ENCODE measurements around the gene ATF6B. TPM values are rescaled to one million over a fixed set of nuclear protein-coding genes. Genes with fewer than 3 reads are reported as not detected.
"Not testable (repeated sequence)": the region's sequence is repeated elsewhere in the genome, so short reads cannot be mapped to it uniquely, and the experiment has no call there.

The ATF6B gene
- total and polyA plus RNA-seq, 3 experiments from 2014 or later = 20.7 to 74.4 (median 72.5) TPM

- no peak overlapping the region for H3K27ac ChIP-seq (ENCODE audit: low read depth, low read length)
- no peak overlapping the region for H3K4me3 Mint-ChIP-seq
- H3K4me1 ChIP-seq (ENCODE audit: insufficient read depth, low read length) = no peaks in the 10 kb centered on the region
- ChIA-PET POLR2A (interaction anchor here (0.6 to 0.7 kb wide), 2 partner anchors 75 to 80 kb away, joined by 3 to 5 read pairs; no protein-coding TSS in a partner anchor), CTCF (interaction anchor here (0.6 kb wide), 1 partner anchor 524 kb away, joined by 3 read pairs; the partner anchor contains the start of gene ATP6V1G2)
- H3K9me3 Mint-ChIP-seq = no peaks in the 10 kb centered on the region
- peak overlapping the region in 2 of 8 donors; percentile 72 to 85 for H3K27ac Mint-ChIP-seq
- no peaks in the 10 kb centered on the region for H3K9me3 ChIP-seq (ENCODE audit: low read length)
- no peak for DNase-seq
- H3K27me3 Mint-ChIP-seq = peaks cover 8 to 15% of the 10 kb centered on the region in 2 donors
- no peaks in the 10 kb centered on the region for H3K36me3 Mint-ChIP-seq
- H3K4me3 ChIP-seq (ENCODE audit: low read length) = no peak overlapping the region
- no peaks in the 10 kb centered on the region for H3K36me3 ChIP-seq (ENCODE audit: insufficient read depth, low read length)
- no peaks in the 10 kb centered on the region for H3K27me3 ChIP-seq (ENCODE audit: insufficient read depth, low read length, poor library complexity, severe bottlenecking)
- H3K4me1 Mint-ChIP-seq = no peaks in the 10 kb centered on the region
These were observed 57.1 kb downstream of the ATF6B start for GRCh38 chr6:32070814-32071543.

GRCh38 chr6:32069878-32070515 lies 58.0 kb downstream of the ATF6B start:
- H3K27me3 Mint-ChIP-seq = peaks cover 6 to 9% of the 10 kb centered on the region in 2 donors
- Histone ChIP-seq H3K27ac (ENCODE audit: low read depth, low read length) (no peak overlapping the region), H3K9me3 (ENCODE audit: low read length) (no peaks in the 10 kb centered on the region), H3K36me3 (ENCODE audit: insufficient read depth, low read length) (no peaks in the 10 kb centered on the region), H3K4me3 (ENCODE audit: low read length) (no peak overlapping the region), H3K4me1 (ENCODE audit: insufficient read depth, low read length) (no peaks in the 10 kb centered on the region), H3K27me3 (ENCODE audit: insufficient read depth, low read length, poor library complexity, severe bottlenecking) (no peaks in the 10 kb centered on the region)
- DNase-seq = no peak
- H3K27ac Mint-ChIP-seq = no peak overlapping the region
- ChIA-PET CTCF (no interaction called here), POLR2A (no interaction called here)
- H3K9me3 Mint-ChIP-seq = no peaks in the 10 kb centered on the region
- no peak overlapping the region for H3K4me3 Mint-ChIP-seq
- H3K4me1 Mint-ChIP-seq = no peaks in the 10 kb centered on the region
- H3K36me3 Mint-ChIP-seq = no peaks in the 10 kb centered on the region

- Mint-ChIP-seq H3K9me3 (no peaks in the 10 kb centered on the region), H3K27ac (no peak overlapping the region), H3K4me3 (no peak overlapping the region), H3K4me1 (no peaks in the 10 kb centered on the region), H3K36me3 (no peaks in the 10 kb centered on the region), H3K27me3 (peaks cover 6 to 7% of the 10 kb centered on the region in 2 donors)
- Histone ChIP-seq H3K27me3 (ENCODE audit: insufficient read depth, low read length, poor library complexity, severe bottlenecking) (no peaks in the 10 kb centered on the region), H3K27ac (ENCODE audit: low read depth, low read length) (no peak overlapping the region), H3K4me1 (ENCODE audit: insufficient read depth, low read length) (no peaks in the 10 kb centered on the region), H3K4me3 (ENCODE audit: low read length) (no peak overlapping the region), H3K9me3 (ENCODE audit: low read length) (no peaks in the 10 kb centered on the region), H3K36me3 (ENCODE audit: insufficient read depth, low read length) (no peaks in the 10 kb centered on the region)
- DNase-seq = no peak
- POLR2A ChIA-PET = no interaction called here
- CTCF ChIA-PET = no interaction called here
These were observed 58.6 kb downstream of the ATF6B start for GRCh38 chr6:32069460-32069859.

- Mint-ChIP-seq H3K27ac (peak overlapping the region in 2 of 8 donors; percentile 3 to 21), H3K36me3 (no peaks in the 10 kb centered on the region), H3K4me1 (no peaks in the 10 kb centered on the region), H3K27me3 (peaks cover 6 to 7% of the 10 kb centered on the region in 2 donors), H3K9me3 (no peaks in the 10 kb centered on the region), H3K4me3 (no peak overlapping the region)
- Histone ChIP-seq H3K27ac (ENCODE audit: low read depth, low read length) (no peak overlapping the region), H3K9me3 (ENCODE audit: low read length) (no peaks in the 10 kb centered on the region), H3K4me3 (ENCODE audit: low read length) (no peak overlapping the region), H3K27me3 (ENCODE audit: insufficient read depth, low read length, poor library complexity, severe bottlenecking) (no peaks in the 10 kb centered on the region), H3K4me1 (ENCODE audit: insufficient read depth, low read length) (no peaks in the 10 kb centered on the region), H3K36me3 (ENCODE audit: insufficient read depth, low read length) (no peaks in the 10 kb centered on the region)
- DNase-seq = no peak
- POLR2A ChIA-PET = no interaction called here
- CTCF ChIA-PET = no interaction called here
These were observed 59.2 kb downstream of the ATF6B start for GRCh38 chr6:32068867-32069266.

- H3K27ac Mint-ChIP-seq = peak overlapping the region in 1 of 8 donors; percentile 21
- H3K27ac ChIP-seq (ENCODE audit: low read depth, low read length); H3K36me3 ChIP-seq (ENCODE audit: insufficient read depth, low read length); CTCF ChIA-PET; H3K4me3 Mint-ChIP-seq; H3K27me3 Mint-ChIP-seq; H3K9me3 Mint-ChIP-seq; H3K4me1 Mint-ChIP-seq; H3K27me3 ChIP-seq (ENCODE audit: insufficient read depth, low read length, poor library complexity, severe bottlenecking); DNase-seq; H3K4me1 ChIP-seq (ENCODE audit: insufficient read depth, low read length); H3K36me3 Mint-ChIP-seq; POLR2A ChIA-PET; H3K9me3 ChIP-seq (ENCODE audit: low read length); H3K4me3 ChIP-seq (ENCODE audit: low read length): not testable (repeated sequence)
These were observed 59.7 kb downstream of the ATF6B start for GRCh38 chr6:32068315-32068714.

- H3K4me3 ChIP-seq (ENCODE audit: low read length); CTCF ChIA-PET; H3K27me3 ChIP-seq (ENCODE audit: insufficient read depth, low read length, poor library complexity, severe bottlenecking); POLR2A ChIA-PET; H3K27me3 Mint-ChIP-seq; H3K4me3 Mint-ChIP-seq; H3K9me3 ChIP-seq (ENCODE audit: low read length); H3K36me3 Mint-ChIP-seq; H3K27ac Mint-ChIP-seq; H3K4me1 ChIP-seq (ENCODE audit: insufficient read depth, low read length); H3K9me3 Mint-ChIP-seq; H3K36me3 ChIP-seq (ENCODE audit: insufficient read depth, low read length); H3K4me1 Mint-ChIP-seq; DNase-seq; H3K27ac ChIP-seq (ENCODE audit: low read depth, low read length): not testable (repeated sequence)
These were observed 60.5 kb downstream of the ATF6B start for GRCh38 chr6:32067521-32067920.

Other genes starting within 250 kb of the ATF6B start
- gene SLC44A4, start 249.2 kb downstream of the ATF6B start, total RNA-seq = not detected
- not detected for gene SLC44A4, start 249.2 kb downstream of the ATF6B start, polyA plus RNA-seq
- gene EHMT2, start 230.5 kb downstream of the ATF6B start, total RNA-seq = 10 to 100 TPM; 71.6 to 72.4 TPM
- gene EHMT2, start 230.5 kb downstream of the ATF6B start, polyA plus RNA-seq = 51.6 TPM
- 1 to 10 TPM; 3.5 to 4.3 TPM for gene ZBTB12, start 226.2 kb downstream of the ATF6B start, total RNA-seq
- gene ZBTB12, start 226.2 kb downstream of the ATF6B start, polyA plus RNA-seq = not detected
- under 1 TPM; 0.70 to 0.73 TPM for gene C2, start 200.5 kb downstream of the ATF6B start, total RNA-seq
- gene C2, start 200.5 kb downstream of the ATF6B start, polyA plus RNA-seq = not detected
- under 1 TPM; 0.31 to 0.40 TPM for gene CFB, start 182.2 kb downstream of the ATF6B start, total RNA-seq
- 0.83 TPM for gene CFB, start 182.2 kb downstream of the ATF6B start, polyA plus RNA-seq
- gene NELFE, start 169.3 kb downstream of the ATF6B start, total RNA-seq = 10 to 100 TPM; 86.1 to 90.6 TPM
- gene NELFE, start 169.3 kb downstream of the ATF6B start, polyA plus RNA-seq = 79.6 TPM
- 100 to 1,000 TPM; 110 to 114 TPM for gene SKIC2, start 169.1 kb downstream of the ATF6B start, total RNA-seq
- 21.1 TPM for gene SKIC2, start 169.1 kb downstream of the ATF6B start, polyA plus RNA-seq
- gene DXO, start 156.1 kb downstream of the ATF6B start, total RNA-seq = 10 to 100 TPM; 13.8 to 15.8 TPM
- gene DXO, start 156.1 kb downstream of the ATF6B start, polyA plus RNA-seq = 16.8 TPM
- 1 to 10 TPM; 3.3 to 3.4 TPM for gene C4A, start 146.2 kb downstream of the ATF6B start, total RNA-seq
- gene C4A, start 146.2 kb downstream of the ATF6B start, polyA plus RNA-seq = 0.40 TPM
- gene C4B, start 113.5 kb downstream of the ATF6B start, total RNA-seq = 1 to 10 TPM; 2.2 to 3.7 TPM
- gene C4B, start 113.5 kb downstream of the ATF6B start, polyA plus RNA-seq = 0.70 TPM
- under 1 TPM; 0.37 to 0.40 TPM for gene CYP21A2, start 89.8 kb downstream of the ATF6B start, total RNA-seq
- not detected for gene CYP21A2, start 89.8 kb downstream of the ATF6B start, polyA plus RNA-seq
- 1 to 10 TPM; 2.5 to 4.9 TPM for gene TNXB, start 18.9 kb downstream of the ATF6B start, total RNA-seq
- not detected for gene TNXB, start 18.9 kb downstream of the ATF6B start, polyA plus RNA-seq
- 1 to 10 TPM; 6.8 to 8.1 TPM for gene FKBPL, start 2.0 kb upstream of the ATF6B start, total RNA-seq
- 2.3 TPM for gene FKBPL, start 2.0 kb upstream of the ATF6B start, polyA plus RNA-seq
- gene PRRT1, start 23.7 kb upstream of the ATF6B start, total RNA-seq = under 1 TPM; 0.35 to 0.55 TPM
- gene PRRT1, start 23.7 kb upstream of the ATF6B start, polyA plus RNA-seq = 0.72 TPM
- gene PPT2, start 25.9 kb upstream of the ATF6B start, total RNA-seq = 10 to 100 TPM; 18.8 to 19.0 TPM
- 10.0 TPM for gene PPT2, start 25.9 kb upstream of the ATF6B start, polyA plus RNA-seq
- 1 to 10 TPM; 8.3 to 9.5 TPM for gene EGFL8, start 36.3 kb upstream of the ATF6B start, total RNA-seq
- gene EGFL8, start 36.3 kb upstream of the ATF6B start, polyA plus RNA-seq = not detected
- gene AGPAT1, start 47.8 kb upstream of the ATF6B start, total RNA-seq = 10 to 100 TPM; 42.5 to 42.6 TPM
- 23.5 TPM for gene AGPAT1, start 47.8 kb upstream of the ATF6B start, polyA plus RNA-seq
- gene RNF5, start 50.2 kb upstream of the ATF6B start, total RNA-seq = 10 to 100 TPM; 52.7 to 52.9 TPM
- 110 TPM for gene RNF5, start 50.2 kb upstream of the ATF6B start, polyA plus RNA-seq
- 10 to 100 TPM; 11.9 to 12.5 TPM for gene AGER, start 56.0 kb upstream of the ATF6B start, total RNA-seq
- gene AGER, start 56.0 kb upstream of the ATF6B start, polyA plus RNA-seq = not detected
- 10 to 100 TPM; 63.5 to 69.4 TPM for gene PBX2, start 62.0 kb upstream of the ATF6B start, total RNA-seq
- 2.2 TPM for gene PBX2, start 62.0 kb upstream of the ATF6B start, polyA plus RNA-seq
- gene GPSM3, start 64.4 kb upstream of the ATF6B start, total RNA-seq = 10 to 100 TPM; 82.0 to 89.5 TPM
- gene GPSM3, start 64.4 kb upstream of the ATF6B start, polyA plus RNA-seq = 136 TPM
- 1 to 10 TPM; 1.3 to 1.4 TPM for gene NOTCH4, start 95.8 kb upstream of the ATF6B start, total RNA-seq
- 0.71 TPM for gene NOTCH4, start 95.8 kb upstream of the ATF6B start, polyA plus RNA-seq
- gene TSBP1, start 243.7 kb upstream of the ATF6B start, total RNA-seq = not detected
- not detected for gene TSBP1, start 243.7 kb upstream of the ATF6B start, polyA plus RNA-seq

Data from CD8-positive, alpha-beta memory T cell (primary cell).